ENCODE measurements around the gene MIXL1.

The MIXL1 gene

GRCh38 chr1:226233806-226234205 is 10.3 kb downstream of the MIXL1 start:
- Histone ChIP-seq H3K27ac (ENCODE audit: low read depth, low read length) (no peak overlapping the region), H4K91ac (ENCODE audit: low read depth, low read length) (no peak overlapping the region), H3K9ac (ENCODE audit: low read length) (no peak overlapping the region), H3K79me1 (ENCODE audit: low read length) (no peaks in the 10 kb centered on the region), H3K18ac (ENCODE audit: low read length) (no peak overlapping the region), H4K8ac (ENCODE audit: low read depth, low read length) (no peak overlapping the region), H3K27me3 (ENCODE audit: insufficient read depth, low read length) (no peaks in the 10 kb centered on the region), H2BK120ac (ENCODE audit: insufficient read depth, low read length, poor library complexity) (no peak overlapping the region), H2AK5ac (ENCODE audit: low read length) (no peak overlapping the region), H3K14ac (ENCODE audit: low read length) (no peak overlapping the region), H3K79me2 (ENCODE audit: control insufficient read depth, insufficient read depth, low read length, poor library complexity) (no peaks in the 10 kb centered on the region), H3K9me3 (ENCODE audit: insufficient read depth, low read depth, low read length) (no peaks in the 10 kb centered on the region), H2BK5ac (ENCODE audit: low read depth, low read length, poor library complexity) (no peak overlapping the region), H3K4ac (ENCODE audit: low read depth, low read length) (no peak overlapping the region), H2BK12ac (ENCODE audit: low read length) (no peak overlapping the region), H3K4me3 (ENCODE audit: low read depth, low read length) (no peak overlapping the region), H3K23ac (ENCODE audit: low read length) (no peak overlapping the region), H2AFZ (ENCODE audit: insufficient read depth, low read length, poor library complexity) (no peak overlapping the region), H4K12ac (ENCODE audit: low read depth, low read length) (no peak overlapping the region), H3K4me2 (ENCODE audit: low read length) (no peak overlapping the region), H3K36me3 (ENCODE audit: control insufficient read depth in 1 of 2, insufficient read depth in 2 of 2, low read length in 2 of 2) (peaks cover 7 to 9% of the 10 kb centered on the region in 2 experiments), H3K4me1 (ENCODE audit: control insufficient read depth in 1 of 2, insufficient read depth in 2 of 2, low read length in 2 of 2) (no peaks in the 10 kb centered on the region)
- WGBS (ENCODE audit: extremely low coverage, insufficient coverage, insufficient read length), result no CpG with 5 or more reads among the region's 3 CpGs
- no peak for DNase-seq

GRCh38 chr1:226236826-226237225 is 13.4 kb downstream of the MIXL1 start:
- Histone ChIP-seq H3K4me2 (ENCODE audit: low read length) (no peak overlapping the region), H3K79me1 (ENCODE audit: low read length) (no peaks in the 10 kb centered on the region), H3K4ac (ENCODE audit: low read depth, low read length) (no peak overlapping the region), H3K9me3 (ENCODE audit: insufficient read depth, low read depth, low read length) (no peaks in the 10 kb centered on the region), H4K12ac (ENCODE audit: low read depth, low read length) (no peak overlapping the region), H2BK12ac (ENCODE audit: low read length) (no peak overlapping the region), H4K8ac (ENCODE audit: low read depth, low read length) (no peak overlapping the region), H3K36me3 (ENCODE audit: control insufficient read depth in 1 of 2, insufficient read depth in 2 of 2, low read length in 2 of 2) (peaks cover 7 to 10% of the 10 kb centered on the region in 2 experiments), H2BK5ac (ENCODE audit: low read depth, low read length, poor library complexity) (no peak overlapping the region), H3K9ac (ENCODE audit: low read length) (no peak overlapping the region), H3K14ac (ENCODE audit: low read length) (no peak overlapping the region), H2AFZ (ENCODE audit: insufficient read depth, low read length, poor library complexity) (no peak overlapping the region), H3K27ac (ENCODE audit: low read depth, low read length) (no peak overlapping the region), H3K4me1 (ENCODE audit: control insufficient read depth in 1 of 2, insufficient read depth in 2 of 2, low read length in 2 of 2) (no peaks in the 10 kb centered on the region), H3K79me2 (ENCODE audit: control insufficient read depth, insufficient read depth, low read length, poor library complexity) (no peaks in the 10 kb centered on the region), H2BK120ac (ENCODE audit: insufficient read depth, low read length, poor library complexity) (no peak overlapping the region), H3K4me3 (ENCODE audit: low read depth, low read length) (no peak overlapping the region), H3K18ac (ENCODE audit: low read length) (no peak overlapping the region), H4K91ac (ENCODE audit: low read depth, low read length) (no peak overlapping the region), H3K23ac (ENCODE audit: low read length) (no peak overlapping the region), H2AK5ac (ENCODE audit: low read length) (no peak overlapping the region), H3K27me3 (ENCODE audit: insufficient read depth, low read length) (no peaks in the 10 kb centered on the region)
- DNase-seq, result no peak
- WGBS (ENCODE audit: extremely low coverage, insufficient coverage, insufficient read length), result no CpG with 5 or more reads among the region's 1 CpG

- no peak overlapping the region for H3K18ac ChIP-seq (ENCODE audit: low read length)
- no peak overlapping the region for H3K9ac ChIP-seq (ENCODE audit: low read length)
- H3K23ac ChIP-seq (ENCODE audit: low read length), result no peak overlapping the region
- no peak overlapping the region for H4K12ac ChIP-seq (ENCODE audit: low read depth, low read length)
- no peaks in the 10 kb centered on the region for H3K4me1 ChIP-seq (ENCODE audit: control insufficient read depth in 1 of 2, insufficient read depth in 2 of 2, low read length in 2 of 2)
- H3K4me2 ChIP-seq (ENCODE audit: low read length), result no peak overlapping the region
- H2AFZ ChIP-seq (ENCODE audit: insufficient read depth, low read length, poor library complexity), result no peak overlapping the region
- no CpG with 5 or more reads among the region's 3 CpGs for WGBS (ENCODE audit: extremely low coverage, insufficient coverage, insufficient read length)
- no peaks in the 10 kb centered on the region for H3K27me3 ChIP-seq (ENCODE audit: insufficient read depth, low read length)
- no peak for DNase-seq
- H3K9me3 ChIP-seq (ENCODE audit: insufficient read depth, low read depth, low read length), result no peaks in the 10 kb centered on the region
- no peak overlapping the region for H2BK5ac ChIP-seq (ENCODE audit: low read depth, low read length, poor library complexity)
- H3K27ac ChIP-seq (ENCODE audit: low read depth, low read length), result no peak overlapping the region
- no peak overlapping the region for H4K8ac ChIP-seq (ENCODE audit: low read depth, low read length)
- H3K14ac ChIP-seq (ENCODE audit: low read length), result no peak overlapping the region
- H3K4ac ChIP-seq (ENCODE audit: low read depth, low read length), result no peak overlapping the region
- peaks cover 7 to 13% of the 10 kb centered on the region in 2 experiments for H3K36me3 ChIP-seq (ENCODE audit: control insufficient read depth in 1 of 2, insufficient read depth in 2 of 2, low read length in 2 of 2)
- no peaks in the 10 kb centered on the region for H3K79me2 ChIP-seq (ENCODE audit: control insufficient read depth, insufficient read depth, low read length, poor library complexity)
- H3K4me3 ChIP-seq (ENCODE audit: low read depth, low read length), result no peak overlapping the region
- no peaks in the 10 kb centered on the region for H3K79me1 ChIP-seq (ENCODE audit: low read length)
- no peak overlapping the region for H2AK5ac ChIP-seq (ENCODE audit: low read length)
- H2BK120ac ChIP-seq (ENCODE audit: insufficient read depth, low read length, poor library complexity), result no peak overlapping the region
- H2BK12ac ChIP-seq (ENCODE audit: low read length), result no peak overlapping the region
- no peak overlapping the region for H4K91ac ChIP-seq (ENCODE audit: low read depth, low read length)
Measured at GRCh38 chr1:226239421-226239820, 16.0 kb downstream of the MIXL1 start.

GRCh38 chr1:226248091-226248490 is 24.6 kb downstream of the MIXL1 start:
- Histone ChIP-seq H3K9me3 (ENCODE audit: insufficient read depth, low read depth, low read length) (no peaks in the 10 kb centered on the region), H3K14ac (ENCODE audit: low read length) (no peak overlapping the region), H3K4me2 (ENCODE audit: low read length) (no peak overlapping the region), H2BK5ac (ENCODE audit: low read depth, low read length, poor library complexity) (no peak overlapping the region), H2BK12ac (ENCODE audit: low read length) (no peak overlapping the region), H3K79me1 (ENCODE audit: low read length) (no peaks in the 10 kb centered on the region), H2AFZ (ENCODE audit: insufficient read depth, low read length, poor library complexity) (no peak overlapping the region), H4K91ac (ENCODE audit: low read depth, low read length) (no peak overlapping the region), H3K27me3 (ENCODE audit: insufficient read depth, low read length) (no peaks in the 10 kb centered on the region), H3K4me1 (ENCODE audit: control insufficient read depth in 1 of 2, insufficient read depth in 2 of 2, low read length in 2 of 2) (no peaks in the 10 kb centered on the region), H4K8ac (ENCODE audit: low read depth, low read length) (no peak overlapping the region), H3K23ac (ENCODE audit: low read length) (no peak overlapping the region), H2BK120ac (ENCODE audit: insufficient read depth, low read length, poor library complexity) (no peak overlapping the region), H2AK5ac (ENCODE audit: low read length) (no peak overlapping the region), H3K36me3 (ENCODE audit: control insufficient read depth in 1 of 2, insufficient read depth in 2 of 2, low read length in 2 of 2) (peaks cover 3 to 15% of the 10 kb centered on the region in 2 experiments), H4K12ac (ENCODE audit: low read depth, low read length) (no peak overlapping the region), H3K9ac (ENCODE audit: low read length) (no peak overlapping the region), H3K27ac (ENCODE audit: low read depth, low read length) (no peak overlapping the region), H3K79me2 (ENCODE audit: control insufficient read depth, insufficient read depth, low read length, poor library complexity) (no peaks in the 10 kb centered on the region), H3K18ac (ENCODE audit: low read length) (no peak overlapping the region), H3K4ac (ENCODE audit: low read depth, low read length) (no peak overlapping the region), H3K4me3 (ENCODE audit: low read depth, low read length) (no peak overlapping the region)
- DNase-seq, result no peak
- no CpG with 5 or more reads among the region's 2 CpGs for WGBS (ENCODE audit: extremely low coverage, insufficient coverage, insufficient read length)
